Hematopoietic multipotent progenitor cell treated with erythropoietin and hydrocortisone succinate and interleukin-3 and kit ligand, for 8 days (in vitro differentiated cells): ENCODE measurements around the gene IFNAR2.
"Not testable (repeated sequence)": the region's sequence is repeated elsewhere in the genome, so short reads cannot be mapped to it uniquely, and the experiment has no call there.

Experiments
- DNase-seq: peaks from one replicate; pipeline ENCODE4 v3.0.0-alpha.2; 2015

The IFNAR2 gene

GRCh38 chr21:33245289-33245918 is 15.7 kb downstream of the IFNAR2 start:
- no peak for DNase-seq

GRCh38 chr21:33246506-33246905 is 16.8 kb downstream of the IFNAR2 start:
- no peak for DNase-seq

GRCh38 chr21:33246963-33247362 is 17.2 kb downstream of the IFNAR2 start:
- no peak for DNase-seq

- DNase-seq, result no peak
These were observed 17.9 kb downstream of the IFNAR2 start for GRCh38 chr21:33247599-33247998.

GRCh38 chr21:33249331-33250002 is 19.7 kb downstream of the IFNAR2 start:
- DNase-seq, result peak; percentile 38

GRCh38 chr21:33251119-33251518 is 21.4 kb downstream of the IFNAR2 start:
- no peak for DNase-seq

GRCh38 chr21:33253382-33253781 is 23.6 kb downstream of the IFNAR2 start:
- DNase-seq, result not testable (repeated sequence)

- no peak for DNase-seq
These were observed 25.0 kb downstream of the IFNAR2 start for GRCh38 chr21:33254766-33255165.

GRCh38 chr21:33255404-33255803 is 25.7 kb downstream of the IFNAR2 start:
- no peak for DNase-seq

- DNase-seq, result no peak
These were observed 26.3 kb downstream of the IFNAR2 start for GRCh38 chr21:33256019-33256418.

- no peak for DNase-seq
These were observed 27.5 kb downstream of the IFNAR2 start for GRCh38 chr21:33257094-33257803.

GRCh38 chr21:33258475-33258874 is 28.7 kb downstream of the IFNAR2 start:
- DNase-seq, result no peak

GRCh38 chr21:33259428-33259827 is 29.7 kb downstream of the IFNAR2 start:
- DNase-seq, result no peak

- DNase-seq, result no peak
These were observed 30.3 kb downstream of the IFNAR2 start for GRCh38 chr21:33259995-33260394.

- DNase-seq, result no peak
These were observed 31.9 kb downstream of the IFNAR2 start for GRCh38 chr21:33261635-33262034.

- no peak for DNase-seq
These were observed 33.2 kb downstream of the IFNAR2 start for GRCh38 chr21:33262921-33263320.

- no peak for DNase-seq
These were observed 34.8 kb downstream of the IFNAR2 start for GRCh38 chr21:33264561-33264960.

- DNase-seq, result peak; percentile 64
These were observed 35.9 kb downstream of the IFNAR2 start for GRCh38 chr21:33265664-33266049.

- DNase-seq, result peak; percentile 60
These were observed 36.5 kb downstream of the IFNAR2 start, which contains the start of gene IL10RB for GRCh38 chr21:33266050-33266788. Gene IL10RB (plus strand): TSS chr21:33266367. CDS start chr21:33266466, 99 bp downstream.

- no peak for DNase-seq
These were observed 37.0 kb downstream of the IFNAR2 start for GRCh38 chr21:33266789-33267135.

- peak; percentile 35 for DNase-seq
These were observed 37.5 kb downstream of the IFNAR2 start for GRCh38 chr21:33267250-33267649.

- DNase-seq, result no peak
These were observed 38.6 kb downstream of the IFNAR2 start for GRCh38 chr21:33268393-33268736.

GRCh38 chr21:33268737-33269441 is 39.2 kb downstream of the IFNAR2 start:
- no peak for DNase-seq
